GM19239 (cell line): ENCODE results near the gene FDX2.

Experiments used
- DNase-seq: peaks from one replicate; pipeline ENCODE4 v3.0.0; 2011; ENCODE audit warnings: low spot score; ENCODE audit not compliant: insufficient read length
- FAIRE-seq: peaks from 2 replicates; lab custom pipeline; 2011; peaks lifted over from hg19 to GRCh38; lab: Jason Lieb, UNC

Gene FDX2

GRCh38 chr19:10306327-10306726, 9.5 kb downstream of the FDX2 start:
- FAIRE-seq (no peak), DNase-seq (no peak)

GRCh38 chr19:10305139-10305806, 10.5 kb downstream of the FDX2 start:
- FAIRE-seq, result no peak
- DNase-seq, result no peak

GRCh38 chr19:10299545-10300458, 16.0 kb downstream of the FDX2 start:
- DNase-seq (no peak), FAIRE-seq (no peak)

DNA sequence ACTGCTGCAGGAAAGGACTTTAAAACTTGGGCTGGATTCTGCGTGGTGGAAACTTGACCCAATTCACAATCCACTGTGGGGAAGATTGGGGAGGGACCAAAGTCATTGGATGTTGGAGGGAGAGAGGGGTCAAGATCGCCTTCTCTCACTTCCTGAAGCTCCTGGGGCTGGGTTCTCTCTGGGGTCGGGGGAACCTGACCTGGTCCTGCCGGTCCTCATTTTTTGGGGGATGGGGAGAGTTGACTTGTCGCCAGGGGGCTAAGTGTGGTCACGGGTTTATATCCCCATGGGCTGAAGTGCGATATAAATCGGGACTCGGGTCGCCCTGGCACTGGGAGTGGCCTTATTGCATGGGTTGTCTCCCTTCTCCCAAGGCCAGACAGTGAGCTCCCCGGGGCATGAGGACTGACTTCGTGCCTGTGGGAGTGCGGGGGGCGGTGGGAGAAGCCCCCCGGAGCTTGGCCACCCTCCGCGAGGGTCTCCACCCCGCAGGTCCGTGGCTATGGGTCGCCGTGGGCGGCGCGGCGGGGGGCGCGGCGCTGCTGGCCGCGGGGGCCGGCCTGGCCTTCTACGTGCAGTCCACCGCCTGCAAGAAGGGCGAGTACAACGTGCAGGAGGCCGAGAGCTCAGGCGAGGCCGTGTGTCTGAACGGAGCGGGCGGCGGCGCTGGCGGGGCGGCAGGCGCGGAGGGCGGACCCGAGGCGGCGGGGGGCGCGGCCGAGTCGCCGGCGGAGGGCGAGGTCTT, 19.8 kb downstream of the FDX2 start:
- no peak for DNase-seq

GRCh38 chr19:10295305-10295846, 20.4 kb downstream of the FDX2 start:
- DNase-seq, result peak; percentile 96
- FAIRE-seq, result peak; percentile 83

More for the DNA sequence above, 19.8 kb downstream of the FDX2 start:
- no peak for FAIRE-seq

- DNase-seq (no peak), FAIRE-seq (no peak)
Observed at GRCh38 chr19:10294368-10294697, 21.5 kb downstream of the FDX2 start.

DNA sequence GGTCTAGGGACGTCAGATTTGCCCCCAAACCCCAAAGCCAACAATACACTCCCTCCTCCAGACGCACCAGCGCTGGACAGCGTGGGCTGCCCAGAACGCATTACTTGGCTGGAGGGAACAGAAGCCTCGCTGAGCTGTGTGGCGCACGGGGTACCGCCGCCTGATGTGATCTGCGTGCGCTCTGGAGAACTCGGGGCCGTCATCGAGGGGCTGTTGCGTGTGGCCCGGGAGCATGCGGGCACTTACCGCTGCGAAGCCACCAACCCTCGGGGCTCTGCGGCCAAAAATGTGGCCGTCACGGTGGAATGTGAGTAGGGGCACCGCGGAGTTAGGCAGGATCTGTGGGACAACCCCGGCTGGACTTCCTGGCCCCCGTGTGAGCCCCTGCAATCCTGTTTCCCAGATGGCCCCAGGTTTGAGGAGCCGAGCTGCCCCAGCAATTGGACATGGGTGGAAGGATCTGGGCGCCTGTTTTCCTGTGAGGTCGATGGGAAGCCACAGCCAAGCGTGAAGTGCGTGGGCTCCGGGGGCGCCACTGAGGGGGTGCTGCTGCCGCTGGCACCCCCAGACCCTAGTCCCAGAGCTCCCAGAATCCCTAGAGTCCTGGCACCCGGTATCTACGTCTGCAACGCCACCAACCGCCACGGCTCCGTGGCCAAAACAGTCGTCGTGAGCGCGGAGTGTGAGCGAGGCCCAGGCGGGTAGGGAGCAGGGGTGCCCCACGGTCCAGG, 22.0 kb downstream of the FDX2 start:
- DNase-seq (no peak), FAIRE-seq (no peak)

- FAIRE-seq (no peak), DNase-seq (no peak)
Observed at GRCh38 chr19:10292789-10293636, 22.8 kb downstream of the FDX2 start.

- FAIRE-seq (peak; percentile 81), DNase-seq (peak; percentile 70)
Observed at GRCh38 chr19:10292206-10292788, 23.5 kb downstream of the FDX2 start.

DNA sequence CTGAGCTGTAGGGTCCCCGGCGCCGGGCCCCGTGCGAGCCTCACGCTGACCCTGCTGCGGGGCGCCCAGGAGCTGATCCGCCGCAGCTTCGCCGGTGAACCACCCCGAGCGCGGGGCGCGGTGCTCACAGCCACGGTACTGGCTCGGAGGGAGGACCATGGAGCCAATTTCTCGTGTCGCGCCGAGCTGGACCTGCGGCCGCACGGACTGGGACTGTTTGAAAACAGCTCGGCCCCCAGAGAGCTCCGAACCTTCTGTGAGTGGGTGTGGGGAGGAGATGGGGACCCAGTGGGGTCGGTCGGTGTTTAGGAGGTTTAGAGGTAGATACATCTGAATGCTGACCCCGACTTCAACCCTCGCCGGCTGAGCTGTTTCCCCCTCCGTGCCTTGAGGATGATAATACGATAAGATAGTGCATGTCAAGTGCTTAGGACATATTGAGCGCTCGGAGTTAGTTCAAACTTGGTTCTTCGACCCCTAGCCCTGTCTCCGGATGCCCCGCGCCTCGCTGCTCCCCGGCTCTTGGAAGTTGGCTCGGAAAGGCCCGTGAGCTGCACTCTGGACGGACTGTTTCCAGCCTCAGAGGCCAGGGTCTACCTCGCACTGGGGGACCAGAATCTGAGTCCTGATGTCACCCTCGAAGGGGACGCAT, 24.1 kb downstream of the FDX2 start:
- no peak for DNase-seq
- FAIRE-seq, result no peak

DNA sequence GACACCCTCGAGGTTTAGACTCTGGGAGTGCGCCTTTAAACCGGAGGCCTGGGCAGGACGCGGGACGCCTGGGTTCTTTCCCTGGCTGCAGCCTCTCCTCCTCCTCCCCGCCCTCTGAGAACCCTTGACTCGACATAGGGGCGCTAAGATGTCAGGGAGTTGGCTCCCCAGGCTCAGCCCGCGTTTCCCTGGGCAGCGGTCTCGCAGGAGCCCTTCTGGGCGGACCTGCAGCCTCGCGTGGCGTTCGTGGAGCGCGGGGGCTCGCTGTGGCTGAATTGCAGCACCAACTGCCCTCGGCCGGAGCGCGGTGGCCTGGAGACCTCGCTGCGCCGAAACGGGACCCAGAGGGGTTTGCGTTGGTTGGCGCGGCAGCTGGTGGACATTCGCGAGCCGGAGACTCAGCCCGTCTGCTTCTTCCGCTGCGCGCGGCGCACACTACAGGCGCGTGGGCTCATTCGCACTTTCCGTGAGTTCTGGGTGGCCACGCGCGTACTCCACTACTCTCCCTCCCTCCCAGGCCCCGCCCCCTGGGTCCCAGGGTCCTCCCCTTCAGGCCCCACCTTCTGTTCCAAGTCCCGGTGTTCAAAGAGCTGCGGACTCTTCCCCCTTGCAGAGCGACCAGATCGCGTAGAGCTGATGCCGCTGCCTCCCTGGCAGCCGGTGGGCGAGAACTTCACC, 24.8 kb downstream of the FDX2 start:
- no peak for DNase-seq
- FAIRE-seq, result no peak

- no peak for FAIRE-seq
- no peak for DNase-seq
Observed at GRCh38 chr19:10290357-10290875, 25.4 kb downstream of the FDX2 start.

DNA sequence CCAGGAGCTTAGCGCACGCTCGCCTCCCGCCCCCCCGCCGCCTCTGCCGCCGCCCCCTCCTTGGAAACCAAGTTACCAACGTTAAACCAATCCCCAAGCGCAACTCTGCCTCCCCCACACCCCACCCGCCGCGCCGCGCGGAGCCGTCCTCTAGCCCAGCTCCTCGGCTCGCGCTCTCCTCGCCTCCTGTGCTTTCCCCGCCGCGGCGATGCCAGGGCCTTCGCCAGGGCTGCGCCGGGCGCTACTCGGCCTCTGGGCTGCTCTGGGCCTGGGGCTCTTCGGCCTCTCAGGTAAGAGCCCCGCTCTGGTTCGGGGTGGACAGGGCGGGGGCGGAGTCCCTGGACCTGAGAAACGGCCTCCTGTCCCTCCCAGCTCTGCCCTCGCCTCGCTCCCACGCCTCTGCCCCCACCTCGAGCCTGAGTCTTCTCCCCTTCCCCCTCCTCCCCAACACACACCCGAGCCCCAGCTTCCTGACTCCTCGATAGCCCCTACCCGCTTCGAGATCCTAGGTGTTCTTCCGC, 25.9 kb downstream of the FDX2 start, which contains the start of gene ICAM5:
ICAM5 (plus strand) TSS at position 117 of the 521 bp plus-strand sequence; CDS start at position 209, 92 bp downstream.
- DNase-seq (no peak), FAIRE-seq (no peak)

GRCh38 chr19:10289167-10289835, 26.5 kb downstream of the FDX2 start:
- peak; percentile 44 for FAIRE-seq
- no peak for DNase-seq

- no peak for DNase-seq
- FAIRE-seq, result peak; percentile 59
Observed at GRCh38 chr19:10288662-10289166, 27.1 kb downstream of the FDX2 start.
